ENCODE measurements around the gene SERBP1.

SERBP1 gene

DNA sequence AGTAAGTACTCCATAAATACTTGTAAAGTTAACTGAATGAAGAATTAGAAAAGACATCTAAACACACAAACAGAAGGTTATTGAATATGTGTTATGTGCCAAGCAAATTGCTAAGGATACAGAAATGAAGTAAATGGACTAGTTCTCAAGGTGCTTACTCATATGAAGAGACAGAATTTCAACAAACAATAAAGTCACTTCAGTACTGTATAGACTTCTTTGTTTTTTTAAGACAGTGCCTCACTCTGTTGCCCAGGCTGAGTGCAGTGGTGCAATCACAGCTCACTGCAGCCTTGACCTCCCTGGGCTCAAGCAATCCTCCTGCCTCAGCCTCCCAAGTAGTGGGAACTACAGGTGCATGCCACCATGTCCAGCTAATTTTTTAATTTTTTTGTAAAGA lies 57.3 kb downstream of the SERBP1 start:
- ChIA-PET POLR2A (no interaction called here), CTCF (interaction anchor here (0.6 to 1.3 kb wide), 2 partner anchors 128 to 753 kb away, joined by 3 to 4 read pairs; no protein-coding TSS in a partner anchor)
- H3K4me1 ChIP-seq (ENCODE audit: control insufficient read depth, insufficient read depth, low read length): peaks cover 2% of the 10 kb centered on the region; the same call in 1 of the 2 replicates

DNA sequence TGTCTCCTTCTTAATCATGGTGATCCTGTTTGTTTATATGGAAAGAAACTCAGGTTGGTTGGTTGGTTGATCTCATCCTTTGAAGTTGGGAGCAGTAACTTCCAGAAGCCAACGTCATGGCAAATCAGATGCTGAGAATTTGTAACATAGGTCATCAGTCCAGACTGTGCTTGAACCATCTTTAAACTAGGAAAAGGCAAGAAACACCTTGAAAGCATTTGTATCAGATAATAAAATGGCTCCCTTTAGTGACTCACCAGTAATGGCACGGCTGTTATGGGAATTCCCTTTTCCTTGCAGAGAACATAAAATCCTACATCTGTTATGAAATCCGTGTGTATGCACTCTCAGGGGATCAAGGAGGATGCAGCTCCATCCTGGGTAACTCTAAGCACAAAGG lies 58.1 kb downstream of the SERBP1 start:
- Histone ChIP-seq H3K4me1 (ENCODE audit: control insufficient read depth, insufficient read depth, low read length) (peaks cover 4% of the 10 kb centered on the region; the same call in 1 of the 2 replicates), H3K4me3 (ENCODE audit: low read depth, low read length) (no peak overlapping the region), H3K27ac (ENCODE audit: extremely low read depth, low read depth, low read length) (no peak overlapping the region), H3K9me3 (ENCODE audit: control insufficient read depth, insufficient read depth, low read depth, low read length) (no peaks in the 10 kb centered on the region), H3K36me3 (ENCODE audit: control insufficient read depth in 2 of 2, insufficient read depth in 1 of 2, low read length in 2 of 2) (no peaks in the 10 kb centered on the region)
- ChIA-PET CTCF (interaction anchor here (0.6 to 1.9 kb wide), 3 partner anchors 60 to 155 kb away, joined by 3 to 10 read pairs (median 3); no protein-coding TSS in a partner anchor), POLR2A (no interaction called here)
- TF ChIP-seq ZNF155 (tag by site-specific recombination; IDR thresholded peaks at IDR 0.05): no peak
- no peak for TF ChIP-seq ZNF76 (tag by site-specific recombination; IDR thresholded peaks at IDR 0.05; ENCODE audit: borderline replicate concordance, low read depth)
- TF ChIP-seq ZNF571 (tag by site-specific recombination; IDR thresholded peaks at IDR 0.05): no peak
- no peak for TF ChIP-seq ZNF274 (IDR thresholded peaks at IDR 0.05; ENCODE audit: low read length)
- no peak for TF ChIP-seq ZNF274 (tag by site-specific recombination; IDR thresholded peaks at IDR 0.05; ENCODE audit: borderline replicate concordance)
- TF ChIP-seq, protein P1, sequence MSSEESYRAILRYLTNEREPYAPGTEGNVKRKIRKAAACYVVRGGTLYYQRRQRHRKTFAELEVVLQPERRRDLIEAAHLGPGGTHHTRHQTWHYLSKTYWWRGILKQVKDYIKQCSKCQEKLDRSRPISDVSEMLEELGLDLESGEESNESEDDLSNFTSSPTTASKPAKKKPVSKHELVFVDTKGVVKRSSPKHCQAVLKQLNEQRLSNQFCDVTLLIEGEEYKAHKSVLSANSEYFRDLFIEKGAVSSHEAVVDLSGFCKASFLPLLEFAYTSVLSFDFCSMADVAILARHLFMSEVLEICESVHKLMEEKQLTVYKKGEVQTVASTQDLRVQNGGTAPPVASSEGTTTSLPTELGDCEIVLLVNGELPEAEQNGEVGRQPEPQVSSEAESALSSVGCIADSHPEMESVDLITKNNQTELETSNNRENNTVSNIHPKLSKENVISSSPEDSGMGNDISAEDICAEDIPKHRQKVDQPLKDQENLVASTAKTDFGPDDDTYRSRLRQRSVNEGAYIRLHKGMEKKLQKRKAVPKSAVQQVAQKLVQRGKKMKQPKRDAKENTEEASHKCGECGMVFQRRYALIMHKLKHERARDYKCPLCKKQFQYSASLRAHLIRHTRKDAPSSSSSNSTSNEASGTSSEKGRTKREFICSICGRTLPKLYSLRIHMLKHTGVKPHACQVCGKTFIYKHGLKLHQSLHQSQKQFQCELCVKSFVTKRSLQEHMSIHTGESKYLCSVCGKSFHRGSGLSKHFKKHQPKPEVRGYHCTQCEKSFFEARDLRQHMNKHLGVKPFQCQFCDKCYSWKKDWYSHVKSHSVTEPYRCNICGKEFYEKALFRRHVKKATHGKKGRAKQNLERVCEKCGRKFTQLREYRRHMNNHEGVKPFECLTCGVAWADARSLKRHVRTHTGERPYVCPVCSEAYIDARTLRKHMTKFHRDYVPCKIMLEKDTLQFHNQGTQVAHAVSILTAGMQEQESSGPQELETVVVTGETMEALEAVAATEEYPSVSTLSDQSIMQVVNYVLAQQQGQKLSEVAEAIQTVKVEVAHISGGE (tag by site-specific recombination; conservative IDR thresholded peaks at IDR 0.05; ENCODE audit: low read depth): no peak
- TF ChIP-seq, protein P2, sequence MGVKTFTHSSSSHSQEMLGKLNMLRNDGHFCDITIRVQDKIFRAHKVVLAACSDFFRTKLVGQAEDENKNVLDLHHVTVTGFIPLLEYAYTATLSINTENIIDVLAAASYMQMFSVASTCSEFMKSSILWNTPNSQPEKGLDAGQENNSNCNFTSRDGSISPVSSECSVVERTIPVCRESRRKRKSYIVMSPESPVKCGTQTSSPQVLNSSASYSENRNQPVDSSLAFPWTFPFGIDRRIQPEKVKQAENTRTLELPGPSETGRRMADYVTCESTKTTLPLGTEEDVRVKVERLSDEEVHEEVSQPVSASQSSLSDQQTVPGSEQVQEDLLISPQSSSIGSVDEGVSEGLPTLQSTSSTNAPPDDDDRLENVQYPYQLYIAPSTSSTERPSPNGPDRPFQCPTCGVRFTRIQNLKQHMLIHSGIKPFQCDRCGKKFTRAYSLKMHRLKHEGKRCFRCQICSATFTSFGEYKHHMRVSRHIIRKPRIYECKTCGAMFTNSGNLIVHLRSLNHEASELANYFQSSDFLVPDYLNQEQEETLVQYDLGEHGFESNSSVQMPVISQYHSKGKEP (tag by site-specific recombination; IDR thresholded peaks at IDR 0.05): no peak
- no peak for TF ChIP-seq ZNF600 (tag by site-specific recombination; IDR thresholded peaks at IDR 0.05)
- TF ChIP-seq, protein P3, sequence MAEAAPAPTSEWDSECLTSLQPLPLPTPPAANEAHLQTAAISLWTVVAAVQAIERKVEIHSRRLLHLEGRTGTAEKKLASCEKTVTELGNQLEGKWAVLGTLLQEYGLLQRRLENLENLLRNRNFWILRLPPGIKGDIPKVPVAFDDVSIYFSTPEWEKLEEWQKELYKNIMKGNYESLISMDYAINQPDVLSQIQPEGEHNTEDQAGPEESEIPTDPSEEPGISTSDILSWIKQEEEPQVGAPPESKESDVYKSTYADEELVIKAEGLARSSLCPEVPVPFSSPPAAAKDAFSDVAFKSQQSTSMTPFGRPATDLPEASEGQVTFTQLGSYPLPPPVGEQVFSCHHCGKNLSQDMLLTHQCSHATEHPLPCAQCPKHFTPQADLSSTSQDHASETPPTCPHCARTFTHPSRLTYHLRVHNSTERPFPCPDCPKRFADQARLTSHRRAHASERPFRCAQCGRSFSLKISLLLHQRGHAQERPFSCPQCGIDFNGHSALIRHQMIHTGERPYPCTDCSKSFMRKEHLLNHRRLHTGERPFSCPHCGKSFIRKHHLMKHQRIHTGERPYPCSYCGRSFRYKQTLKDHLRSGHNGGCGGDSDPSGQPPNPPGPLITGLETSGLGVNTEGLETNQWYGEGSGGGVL (tag by site-specific recombination; IDR thresholded peaks at IDR 0.05): no peak
- no peak for TF ChIP-seq ZNF48 (tag by site-specific recombination; IDR thresholded peaks at IDR 0.05)
- TF ChIP-seq ZNF214 (tag by site-specific recombination; IDR thresholded peaks at IDR 0.05; ENCODE audit: borderline replicate concordance): no peak
- TF ChIP-seq ZNF555 (tag by site-specific recombination; conservative IDR thresholded peaks at IDR 0.05): no peak
- TF ChIP-seq ZNF549 (tag by site-specific recombination; IDR thresholded peaks at IDR 0.05): no peak
- TF ChIP-seq ZNF776 (tag by site-specific recombination; IDR thresholded peaks at IDR 0.05; ENCODE audit: borderline replicate concordance): no peak
- TF ChIP-seq ZNF791 (tag by site-specific recombination; IDR thresholded peaks at IDR 0.05): no peak
- no peak for TF ChIP-seq ZBTB17 (tag by site-specific recombination; IDR thresholded peaks at IDR 0.05)
- TF ChIP-seq, protein P4, sequence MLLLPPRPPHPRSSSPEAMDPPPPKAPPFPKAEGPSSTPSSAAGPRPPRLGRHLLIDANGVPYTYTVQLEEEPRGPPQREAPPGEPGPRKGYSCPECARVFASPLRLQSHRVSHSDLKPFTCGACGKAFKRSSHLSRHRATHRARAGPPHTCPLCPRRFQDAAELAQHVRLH (tag by site-specific recombination; IDR thresholded peaks at IDR 0.05): no peak
- no peak for TF ChIP-seq ZNF341 (tag by site-specific recombination; IDR thresholded peaks at IDR 0.05; ENCODE audit: low read depth)
- no peak for TF ChIP-seq SP2 (tag by site-specific recombination; IDR thresholded peaks at IDR 0.05)
- TF ChIP-seq ZNF530 (tag by site-specific recombination; IDR thresholded peaks at IDR 0.05; ENCODE audit: low read depth): no peak

More for the DNA sequence above, 57.3 kb downstream of the SERBP1 start:
- Histone ChIP-seq H3K27ac (ENCODE audit: extremely low read depth, low read depth, low read length) (no peak overlapping the region), H3K9me3 (ENCODE audit: control insufficient read depth, insufficient read depth, low read depth, low read length) (no peaks in the 10 kb centered on the region), H3K4me3 (ENCODE audit: low read depth, low read length) (no peak overlapping the region), H3K36me3 (ENCODE audit: control insufficient read depth in 2 of 2, insufficient read depth in 1 of 2, low read length in 2 of 2) (no peaks in the 10 kb centered on the region)
- TF ChIP-seq ZNF596 (tag by site-specific recombination; IDR thresholded peaks at IDR 0.05) (no peak), ZIC2 (tag by site-specific recombination; IDR thresholded peaks at IDR 0.05) (no peak), ZNF366 (tag by site-specific recombination; conservative IDR thresholded peaks at IDR 0.05) (no peak), ZNF777 (tag by site-specific recombination; IDR thresholded peaks at IDR 0.05; ENCODE audit: borderline replicate concordance) (no peak), YY2 (tag by site-specific recombination; IDR thresholded peaks at IDR 0.05) (no peak), ZNF510 (tag by site-specific recombination; IDR thresholded peaks at IDR 0.05; ENCODE audit: insufficient replicate concordance) (no peak), KLF16 (tag by site-specific recombination; IDR thresholded peaks at IDR 0.05) (no peak), ZNF747 (tag by site-specific recombination; IDR thresholded peaks at IDR 0.05) (no peak), KLF10 (tag by site-specific recombination; IDR thresholded peaks at IDR 0.05) (no peak), ZNF266 (tag by site-specific recombination; IDR thresholded peaks at IDR 0.05; ENCODE audit: low read depth) (no peak), ZNF660 (tag by site-specific recombination; IDR thresholded peaks at IDR 0.05) (no peak)
- TF ChIP-seq, protein P5, sequence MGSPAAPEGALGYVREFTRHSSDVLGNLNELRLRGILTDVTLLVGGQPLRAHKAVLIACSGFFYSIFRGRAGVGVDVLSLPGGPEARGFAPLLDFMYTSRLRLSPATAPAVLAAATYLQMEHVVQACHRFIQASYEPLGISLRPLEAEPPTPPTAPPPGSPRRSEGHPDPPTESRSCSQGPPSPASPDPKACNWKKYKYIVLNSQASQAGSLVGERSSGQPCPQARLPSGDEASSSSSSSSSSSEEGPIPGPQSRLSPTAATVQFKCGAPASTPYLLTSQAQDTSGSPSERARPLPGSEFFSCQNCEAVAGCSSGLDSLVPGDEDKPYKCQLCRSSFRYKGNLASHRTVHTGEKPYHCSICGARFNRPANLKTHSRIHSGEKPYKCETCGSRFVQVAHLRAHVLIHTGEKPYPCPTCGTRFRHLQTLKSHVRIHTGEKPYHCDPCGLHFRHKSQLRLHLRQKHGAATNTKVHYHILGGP (tag by site-specific recombination; IDR thresholded peaks at IDR 0.05): no peak
- TF ChIP-seq, protein P6, sequence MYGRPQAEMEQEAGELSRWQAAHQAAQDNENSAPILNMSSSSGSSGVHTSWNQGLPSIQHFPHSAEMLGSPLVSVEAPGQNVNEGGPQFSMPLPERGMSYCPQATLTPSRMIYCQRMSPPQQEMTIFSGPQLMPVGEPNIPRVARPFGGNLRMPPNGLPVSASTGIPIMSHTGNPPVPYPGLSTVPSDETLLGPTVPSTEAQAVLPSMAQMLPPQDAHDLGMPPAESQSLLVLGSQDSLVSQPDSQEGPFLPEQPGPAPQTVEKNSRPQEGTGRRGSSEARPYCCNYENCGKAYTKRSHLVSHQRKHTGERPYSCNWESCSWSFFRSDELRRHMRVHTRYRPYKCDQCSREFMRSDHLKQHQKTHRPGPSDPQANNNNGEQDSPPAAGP (tag by site-specific recombination; IDR thresholded peaks at IDR 0.05): no peak
